Measurements from ENCODE around the gene IDH3A. TPM values are rescaled to one million over a fixed set of nuclear protein-coding genes. Genes with fewer than 3 reads are reported as not detected.

Gene IDH3A
- total RNA-seq, 3 donors from 2014 or later (not counting 1 experiment from before 2014, with no cell fraction given) = 43.5 to 55.1 (median 53.3) TPM

GRCh38 chr15:78155355-78155939 lies 6.3 kb downstream of the IDH3A start:
- Mint-ChIP-seq H3K4me1 (peaks cover 0 to 11% of the 10 kb centered on the region in 2 donors), H3K27me3 (ENCODE audit: low read depth in 2 of 2) (no peaks in the 10 kb centered on the region), H3K4me3 (no peak overlapping the region), H3K9me3 (no peaks in the 10 kb centered on the region), H3K36me3 (peaks cover 9% of the 10 kb centered on the region), H3K27ac (no peak overlapping the region)
- peaks cover 19% of the 10 kb centered on the region for H3K36me3 ChIP-seq (ENCODE audit: control insufficient read depth, insufficient read depth, low read length)
- H3K9me3 ChIP-seq (ENCODE audit: control insufficient read depth, insufficient read depth, low read length) = no peaks in the 10 kb centered on the region
- no peak overlapping the region for H3K4me3 ChIP-seq (ENCODE audit: low read length)
- DNase-seq = no peak
- H3K27me3 ChIP-seq (ENCODE audit: control insufficient read depth, insufficient read depth, low read length) = no peaks in the 10 kb centered on the region
- TF ChIP-seq CTCF (IDR thresholded peaks at IDR 0.05) = no peak
- 90% methylated on average over 1 of the region's 4 CpGs for WGBS (ENCODE audit: insufficient coverage)
- ATAC-seq = no peak
- no peak overlapping the region for H3K27ac ChIP-seq (ENCODE audit: low read length)
- H3K4me1 ChIP-seq (ENCODE audit: control insufficient read depth, insufficient read depth, low read length) = no peaks in the 10 kb centered on the region
- intact Hi-C loops (cut with micrococcal nuclease) = no loop called here

GRCh38 chr15:78156653-78157052 lies 7.5 kb downstream of the IDH3A start:
- Histone ChIP-seq H3K36me3 (ENCODE audit: control insufficient read depth, insufficient read depth, low read length) (peaks cover 26% of the 10 kb centered on the region), H3K9me3 (ENCODE audit: control insufficient read depth, insufficient read depth, low read length) (no peaks in the 10 kb centered on the region), H3K4me1 (ENCODE audit: control insufficient read depth, insufficient read depth, low read length) (no peaks in the 10 kb centered on the region), H3K27ac (ENCODE audit: low read length) (no peak overlapping the region), H3K4me3 (ENCODE audit: low read length) (no peak overlapping the region), H3K27me3 (ENCODE audit: control insufficient read depth, insufficient read depth, low read length) (no peaks in the 10 kb centered on the region)
- ATAC-seq = no peak
- H3K27me3 Mint-ChIP-seq (ENCODE audit: low read depth in 2 of 2) = no peaks in the 10 kb centered on the region
- no peak overlapping the region for H3K27ac Mint-ChIP-seq
- TF ChIP-seq CTCF (IDR thresholded peaks at IDR 0.05) = no peak
- intact Hi-C loops (cut with micrococcal nuclease) = no loop called here
- H3K4me3 Mint-ChIP-seq = no peak overlapping the region
- H3K36me3 Mint-ChIP-seq = peaks cover 9% of the 10 kb centered on the region
- H3K9me3 Mint-ChIP-seq = no peaks in the 10 kb centered on the region
- whole genome bisulfite sequencing (ENCODE audit: insufficient coverage) = 100% methylated on average over 1 of the region's 1 CpG
- no peak for DNase-seq
- H3K4me1 Mint-ChIP-seq = peaks cover 0 to 5% of the 10 kb centered on the region in 2 donors

DNA sequence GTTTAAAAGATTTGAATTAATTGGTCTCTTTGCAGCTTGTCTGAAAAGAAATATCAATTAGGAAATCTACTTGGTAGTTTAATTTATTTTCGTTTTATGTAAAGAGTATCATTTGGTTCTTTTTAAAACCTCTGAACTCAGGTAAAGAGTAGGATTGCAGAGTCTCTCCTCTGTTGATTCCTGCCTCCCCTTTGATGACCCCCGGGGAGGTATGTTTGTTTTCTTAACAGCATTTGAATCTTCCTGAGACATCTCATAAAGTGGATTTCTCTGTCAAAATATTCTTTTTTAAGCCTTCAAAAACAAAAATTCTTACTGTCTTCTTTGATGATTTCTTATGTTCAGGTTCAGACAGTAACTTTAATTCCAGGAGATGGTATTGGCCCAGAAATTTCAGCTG lies 8.0 kb downstream of the IDH3A start:
- H3K27me3 Mint-ChIP-seq (ENCODE audit: low read depth in 2 of 2) = no peaks in the 10 kb centered on the region
- H3K36me3 ChIP-seq (ENCODE audit: control insufficient read depth, insufficient read depth, low read length) = peaks cover 30% of the 10 kb centered on the region
- no peaks in the 10 kb centered on the region for H3K27me3 ChIP-seq (ENCODE audit: control insufficient read depth, insufficient read depth, low read length)
- no peak overlapping the region for H3K27ac Mint-ChIP-seq
- TF ChIP-seq CTCF (IDR thresholded peaks at IDR 0.05) = no peak
- H3K4me3 Mint-ChIP-seq = no peak overlapping the region
- DNase-seq = no peak
- ATAC-seq = no peak
- 69% methylated on average over 2 of the region's 2 CpGs for WGBS (ENCODE audit: insufficient coverage)
- intact Hi-C loops (cut with micrococcal nuclease) = no loop called here
- no peak overlapping the region for H3K4me3 ChIP-seq (ENCODE audit: low read length)
- H3K9me3 Mint-ChIP-seq = no peaks in the 10 kb centered on the region
- no peak overlapping the region for H3K27ac ChIP-seq (ENCODE audit: low read length)
- peaks cover 0 to 5% of the 10 kb centered on the region in 2 donors for H3K4me1 Mint-ChIP-seq
- peaks cover 9% of the 10 kb centered on the region for H3K36me3 Mint-ChIP-seq
- no peaks in the 10 kb centered on the region for H3K4me1 ChIP-seq (ENCODE audit: control insufficient read depth, insufficient read depth, low read length)
- no peaks in the 10 kb centered on the region for H3K9me3 ChIP-seq (ENCODE audit: control insufficient read depth, insufficient read depth, low read length)

- WGBS (ENCODE audit: insufficient coverage) = 100% methylated on average over 3 of the region's 3 CpGs
- Mint-ChIP-seq H3K4me3 (no peak overlapping the region), H3K4me1 (no peaks in the 10 kb centered on the region), H3K36me3 (peaks cover 9% of the 10 kb centered on the region), H3K9me3 (no peaks in the 10 kb centered on the region), H3K27me3 (ENCODE audit: low read depth in 2 of 2) (no peaks in the 10 kb centered on the region), H3K27ac (no peak overlapping the region)
- DNase-seq (no peak), ATAC-seq (no peak)
- no peak overlapping the region for H3K4me3 ChIP-seq (ENCODE audit: low read length)
- no peaks in the 10 kb centered on the region for H3K4me1 ChIP-seq (ENCODE audit: control insufficient read depth, insufficient read depth, low read length)
- intact Hi-C loops (cut with micrococcal nuclease) = no loop called here
- H3K9me3 ChIP-seq (ENCODE audit: control insufficient read depth, insufficient read depth, low read length) = no peaks in the 10 kb centered on the region
- no peak for TF ChIP-seq CTCF (IDR thresholded peaks at IDR 0.05)
- peaks cover 39% of the 10 kb centered on the region for H3K36me3 ChIP-seq (ENCODE audit: control insufficient read depth, insufficient read depth, low read length)
- no peaks in the 10 kb centered on the region for H3K27me3 ChIP-seq (ENCODE audit: control insufficient read depth, insufficient read depth, low read length)
- no peak overlapping the region for H3K27ac ChIP-seq (ENCODE audit: low read length)
These were observed 10.2 kb downstream of the IDH3A start for GRCh38 chr15:78159395-78159794.

Data from natural killer cell (primary cell).